ENCODE data around the gene RNF220.

DNA sequence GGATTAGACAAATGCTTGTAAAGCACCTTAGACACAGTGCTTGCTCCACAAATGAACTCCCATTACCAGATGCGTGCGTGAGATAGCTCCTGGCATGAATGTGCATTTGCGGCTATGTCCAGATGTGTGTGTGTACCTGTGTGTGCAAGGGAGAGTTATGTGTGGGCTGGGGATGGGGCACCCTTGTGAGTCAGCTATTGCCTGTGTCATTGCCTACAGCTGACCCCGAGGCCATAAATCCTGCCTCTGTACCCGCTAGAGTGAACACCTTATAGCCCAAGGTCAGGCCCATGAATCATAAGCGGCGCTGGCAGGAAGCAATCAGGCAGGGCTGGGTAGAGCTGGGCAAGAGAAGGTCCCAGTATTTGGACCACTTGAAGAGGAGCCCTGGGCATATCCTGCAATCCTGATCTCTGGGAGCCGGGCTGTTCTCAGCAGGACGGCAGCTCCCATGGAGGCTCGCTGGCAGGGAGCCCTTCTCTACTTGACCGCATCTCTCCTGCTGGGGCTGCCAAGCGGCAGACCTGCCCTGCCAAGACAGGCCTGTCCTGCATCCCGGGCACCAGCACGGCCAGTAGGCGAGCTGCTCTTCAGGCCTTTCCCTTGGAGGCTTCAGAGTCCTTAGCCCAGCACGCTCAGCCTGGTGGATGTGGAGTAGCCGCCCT is 182.9 kb downstream of the RNF220 start:
- TF ChIP-seq, protein P1, sequence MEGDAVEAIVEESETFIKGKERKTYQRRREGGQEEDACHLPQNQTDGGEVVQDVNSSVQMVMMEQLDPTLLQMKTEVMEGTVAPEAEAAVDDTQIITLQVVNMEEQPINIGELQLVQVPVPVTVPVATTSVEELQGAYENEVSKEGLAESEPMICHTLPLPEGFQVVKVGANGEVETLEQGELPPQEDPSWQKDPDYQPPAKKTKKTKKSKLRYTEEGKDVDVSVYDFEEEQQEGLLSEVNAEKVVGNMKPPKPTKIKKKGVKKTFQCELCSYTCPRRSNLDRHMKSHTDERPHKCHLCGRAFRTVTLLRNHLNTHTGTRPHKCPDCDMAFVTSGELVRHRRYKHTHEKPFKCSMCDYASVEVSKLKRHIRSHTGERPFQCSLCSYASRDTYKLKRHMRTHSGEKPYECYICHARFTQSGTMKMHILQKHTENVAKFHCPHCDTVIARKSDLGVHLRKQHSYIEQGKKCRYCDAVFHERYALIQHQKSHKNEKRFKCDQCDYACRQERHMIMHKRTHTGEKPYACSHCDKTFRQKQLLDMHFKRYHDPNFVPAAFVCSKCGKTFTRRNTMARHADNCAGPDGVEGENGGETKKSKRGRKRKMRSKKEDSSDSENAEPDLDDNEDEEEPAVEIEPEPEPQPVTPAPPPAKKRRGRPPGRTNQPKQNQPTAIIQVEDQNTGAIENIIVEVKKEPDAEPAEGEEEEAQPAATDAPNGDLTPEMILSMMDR (IDR thresholded peaks at IDR 0.05) = no peak
- TF ChIP-seq POLR2A (IDR thresholded peaks at IDR 0.05) = no peak

All from uterus (tissue), 2 donors.